GM13976 (cell line): ENCODE measurements around the gene RGS6.

Source experiments
- DNase-seq: peaks from one replicate; pipeline ENCODE4 v3.0.0; 2012; ENCODE audit warnings: low spot score
- CTCF ChIP-seq: IDR thresholded peaks from 2 replicates; pipeline ENCODE4 v1.5.1; 2012; ENCODE audit warnings: borderline replicate concordance, mild to moderate bottlenecking; ENCODE audit not compliant: insufficient read depth; ENCODE audit errors: extremely low read depth, missing control alignments, control extremely low read depth
- in situ Hi-C: fragments of 300-500 bp; cut with MboI; formaldehyde crosslinking; loops from one replicate; pipeline ENCODE4 v1.12.0; 2022; ENCODE audit warnings: low sequenced_read_pairs, mixed read lengths, inconsistent platforms; ENCODE audit not compliant: unreplicated experiment

RGS6 gene

DNA sequence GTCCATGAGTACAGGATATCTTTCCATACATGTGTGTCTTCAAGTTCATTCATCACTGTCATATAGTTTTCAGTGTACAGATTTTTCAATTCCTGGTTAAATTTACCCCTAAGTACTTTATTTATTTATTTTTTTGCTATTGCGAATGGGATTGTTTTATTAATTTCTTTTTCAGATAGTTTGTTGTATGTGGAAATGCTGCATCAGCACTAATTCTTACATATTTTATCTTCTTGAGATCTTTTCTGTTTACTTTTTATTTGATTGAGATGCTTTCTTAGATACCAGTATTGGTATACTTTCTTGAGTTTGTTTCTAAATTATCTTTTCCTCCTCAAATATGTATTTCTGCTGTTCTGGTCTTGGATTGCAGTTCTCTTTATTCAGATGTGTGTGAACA is 148.9 kb downstream of the RGS6 start:
- in situ Hi-C loops: no loop called here
- DNase-seq: no peak
- no peak for TF ChIP-seq CTCF

DNA sequence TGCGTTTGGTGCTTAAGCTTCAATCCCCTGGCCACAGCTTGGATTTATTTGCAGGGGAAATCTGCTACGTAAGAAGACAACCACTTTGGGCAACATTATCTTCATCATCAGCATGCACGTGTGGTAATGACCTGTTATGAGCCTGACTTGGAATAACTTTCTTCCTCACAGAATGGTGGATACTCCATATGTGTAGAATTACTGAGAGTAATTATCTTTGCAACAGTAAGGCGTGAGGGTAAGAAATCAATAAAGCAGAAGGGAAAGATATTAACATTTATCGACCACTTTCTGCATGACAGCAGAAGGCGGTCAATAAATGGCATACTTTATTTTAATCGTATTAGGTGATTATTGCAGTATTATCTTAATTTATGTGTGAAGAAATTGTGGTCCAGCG is 152.7 kb downstream of the RGS6 start:
- DNase-seq: no peak
- TF ChIP-seq CTCF: no peak
- in situ Hi-C loops: no loop called here

GRCh38 chr14:72089625-72090024 is 157.4 kb downstream of the RGS6 start:
- in situ Hi-C loops: no loop called here
- no peak for DNase-seq
- TF ChIP-seq CTCF: no peak

GRCh38 chr14:72094844-72095582 is 162.8 kb downstream of the RGS6 start:
- TF ChIP-seq CTCF: no peak
- in situ Hi-C loops: no loop called here
- no peak for DNase-seq

- no peak for TF ChIP-seq CTCF
- DNase-seq: no peak
Measured at GRCh38 chr14:72097173-72097783, 165.0 kb downstream of the RGS6 start.

DNA sequence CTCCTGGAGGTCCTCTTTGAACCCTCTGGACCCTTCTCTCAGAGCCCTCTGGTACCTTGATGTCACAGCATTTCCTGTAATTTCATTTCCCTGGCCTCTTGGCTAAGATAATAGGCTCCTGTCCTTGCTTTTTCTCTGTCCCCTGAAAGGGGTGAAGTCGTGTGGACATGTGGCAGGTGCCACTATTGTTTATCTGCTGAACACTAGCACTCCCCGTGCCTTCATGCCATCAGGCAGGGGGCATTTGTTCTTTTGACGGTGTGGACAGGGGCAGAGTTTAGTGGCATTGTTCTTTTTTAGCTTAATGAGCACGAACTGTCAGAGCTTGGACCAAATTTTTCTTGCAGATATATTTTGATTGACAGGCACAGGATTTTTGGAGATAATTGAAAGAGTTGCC is 166.0 kb downstream of the RGS6 start:
- no peak for DNase-seq
- TF ChIP-seq CTCF: no peak
- in situ Hi-C loops: no loop called here

More at GRCh38 chr14:72097173-72097783, 165.0 kb downstream of the RGS6 start:
- in situ Hi-C loops: no loop called here
